ENCODE results near the gene ZNF280A. TPM values are rescaled to one million over a fixed set of nuclear protein-coding genes. Genes with fewer than 3 reads are reported as not detected.

Gene ZNF280A
- polyA plus RNA-seq, 1 donor from 2014 or later = not detected

- H3F3A ChIP-seq (ENCODE audit: insufficient read depth, low read length, poor library complexity, severe bottlenecking) = no peaks in the 10 kb centered on the region
- H3K27ac ChIP-seq (ENCODE audit: low read length) = no peak overlapping the region
- no peaks in the 10 kb centered on the region for H3K9me3 ChIP-seq (ENCODE audit: low read length)
- H3K27me3 ChIP-seq (ENCODE audit: insufficient read depth, low read depth, low read length) = no peaks in the 10 kb centered on the region
- no peaks in the 10 kb centered on the region for H3K9me2 ChIP-seq (ENCODE audit: insufficient read depth, low read length)
- no peak overlapping the region for H2AFZ ChIP-seq (ENCODE audit: low read depth, low read length)
- no peaks in the 10 kb centered on the region for H3K79me2 ChIP-seq (replicated peaks; ENCODE audit: insufficient read depth, low read length)
- TF ChIP-seq CTCF (IDR thresholded peaks at IDR 0.05; ENCODE audit: poor library complexity, severe bottlenecking) = no peak
- TF ChIP-seq MXI1 (conservative IDR thresholded peaks at IDR 0.05; ENCODE audit: poor library complexity, severe bottlenecking) = no peak
- no peak for TF ChIP-seq EZH2 (IDR thresholded peaks at IDR 0.05; ENCODE audit: borderline replicate concordance, insufficient read depth, low read length, poor library complexity, severe bottlenecking)
- TF ChIP-seq RAD21 (conservative IDR thresholded peaks at IDR 0.05) = no peak
- TF ChIP-seq TAF1 (IDR thresholded peaks at IDR 0.05; ENCODE audit: low read depth) = no peak
- TF ChIP-seq REST (IDR thresholded peaks at IDR 0.05; ENCODE audit: borderline replicate concordance) = no peak
- TF ChIP-seq EP300 (conservative IDR thresholded peaks at IDR 0.05; ENCODE audit: poor library complexity, severe bottlenecking) = no peak
- TF ChIP-seq SMC3 (conservative IDR thresholded peaks at IDR 0.05; ENCODE audit: poor library complexity) = no peak
- no peak for TF ChIP-seq POLR2AphosphoS5 (IDR thresholded peaks at IDR 0.05)
- no peak overlapping the region for H3K4me3 ChIP-seq (ENCODE audit: low read length)
- no peaks in the 10 kb centered on the region for H4K20me1 ChIP-seq (ENCODE audit: insufficient read depth)
- H3K36me3 ChIP-seq (ENCODE audit: insufficient read depth, low read length) = no peaks in the 10 kb centered on the region
- no peak overlapping the region for H3K9ac ChIP-seq (ENCODE audit: low read length)
- H3K4me2 ChIP-seq (ENCODE audit: low read length) = no peak overlapping the region
Observed at GRCh38 chr22:22556578-22556977, 36.5 kb upstream of the ZNF280A start.

- no peaks in the 10 kb centered on the region for H3K36me3 ChIP-seq (ENCODE audit: insufficient read depth, low read length)
- no peaks in the 10 kb centered on the region for H3F3A ChIP-seq (ENCODE audit: insufficient read depth, low read length, poor library complexity, severe bottlenecking)
- no peaks in the 10 kb centered on the region for H3K9me3 ChIP-seq (ENCODE audit: low read length)
- no peak overlapping the region for H3K4me3 ChIP-seq (ENCODE audit: low read length)
- TF ChIP-seq SMC3 (conservative IDR thresholded peaks at IDR 0.05; ENCODE audit: poor library complexity) (no peak), CTCF (IDR thresholded peaks at IDR 0.05; ENCODE audit: poor library complexity, severe bottlenecking) (no peak), POLR2AphosphoS5 (IDR thresholded peaks at IDR 0.05) (no peak), RAD21 (conservative IDR thresholded peaks at IDR 0.05) (no peak), EP300 (conservative IDR thresholded peaks at IDR 0.05; ENCODE audit: poor library complexity, severe bottlenecking) (no peak), REST (IDR thresholded peaks at IDR 0.05; ENCODE audit: borderline replicate concordance) (no peak), MXI1 (conservative IDR thresholded peaks at IDR 0.05; ENCODE audit: poor library complexity, severe bottlenecking) (no peak), EZH2 (IDR thresholded peaks at IDR 0.05; ENCODE audit: borderline replicate concordance, insufficient read depth, low read length, poor library complexity, severe bottlenecking) (no peak), TAF1 (IDR thresholded peaks at IDR 0.05; ENCODE audit: low read depth) (no peak)
- no peak overlapping the region for H3K4me2 ChIP-seq (ENCODE audit: low read length)
- no peaks in the 10 kb centered on the region for H3K27me3 ChIP-seq (ENCODE audit: insufficient read depth, low read depth, low read length)
- no peaks in the 10 kb centered on the region for H3K9me2 ChIP-seq (ENCODE audit: insufficient read depth, low read length)
- H4K20me1 ChIP-seq (ENCODE audit: insufficient read depth) = no peaks in the 10 kb centered on the region
- H3K27ac ChIP-seq (ENCODE audit: low read length) = no peak overlapping the region
- H2AFZ ChIP-seq (ENCODE audit: low read depth, low read length) = no peak overlapping the region
- no peaks in the 10 kb centered on the region for H3K79me2 ChIP-seq (replicated peaks; ENCODE audit: insufficient read depth, low read length)
- H3K9ac ChIP-seq (ENCODE audit: low read length) = no peak overlapping the region
Observed at GRCh38 chr22:22555596-22555995, 35.5 kb upstream of the ZNF280A start.
